Measurements from ENCODE around the gene PPP1R7. TPM values are rescaled to one million over a fixed set of nuclear protein-coding genes. Genes with fewer than 3 reads are reported as not detected.

Gene PPP1R7
- polyA plus RNA-seq, 1 of the 3 experiments (the other 2 are of a cell fraction) = 56.9 TPM

GRCh38 chr2:241108271-241109209 is 41.7 kb upstream of the PPP1R7 start:
- H3K9me2 ChIP-seq = no peaks in the 10 kb centered on the region

DNA sequence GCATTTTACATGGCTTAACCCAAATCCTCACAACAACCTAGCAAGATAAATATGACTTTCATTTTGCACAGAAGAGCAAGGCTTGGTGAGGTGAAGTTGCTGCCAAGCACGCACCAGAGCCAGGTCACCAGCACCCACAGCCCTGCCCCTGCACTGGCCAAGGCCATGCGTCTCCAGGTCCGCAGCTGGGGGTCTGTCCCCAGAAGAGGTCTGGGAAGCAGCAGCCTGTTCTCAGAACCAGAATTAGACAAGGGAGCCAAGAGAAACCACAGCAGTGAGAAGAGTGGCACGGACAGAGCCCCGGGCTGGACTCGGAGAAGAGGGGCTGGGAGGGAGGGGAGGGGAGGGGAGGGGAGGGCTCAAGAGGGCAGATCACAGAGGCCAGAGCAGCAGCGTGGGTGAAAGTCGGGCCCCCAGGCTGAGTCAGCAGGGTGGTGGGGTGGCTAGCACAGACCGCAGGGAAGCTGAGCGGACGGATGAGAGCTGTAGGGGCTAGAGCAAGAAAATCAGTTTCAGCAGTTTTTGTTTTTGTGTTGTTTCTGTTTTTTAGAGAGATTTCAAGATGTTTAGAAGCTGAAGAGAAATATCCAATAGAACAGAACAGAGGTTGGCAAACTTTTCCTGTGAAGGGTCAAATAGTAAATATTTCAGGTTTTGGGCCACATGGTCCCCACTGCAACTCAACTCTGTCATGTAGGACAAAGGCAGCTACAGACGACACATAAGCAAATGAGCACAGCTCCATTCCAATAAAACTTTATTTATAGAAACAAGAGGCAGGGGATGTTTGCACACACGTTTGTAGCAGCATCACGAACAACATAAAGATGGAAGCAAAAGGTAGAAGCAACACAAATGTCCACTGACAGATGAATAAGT is 40.8 kb upstream of the PPP1R7 start:
- 95% methylated on average over 14 of the region's 14 CpGs for WGBS (ENCODE audit: low lambda C conversion rate)
- POLR2A ChIA-PET = no interaction called here

More at GRCh38 chr2:241108271-241109209, 41.7 kb upstream of the PPP1R7 start:
- TF ChIP-seq JUND (IDR thresholded peaks at IDR 0.05) (no peak), SMC3 (IDR thresholded peaks at IDR 0.05; ENCODE audit: low read depth, low read length) (no peak)
- ChIA-PET CTCF (no interaction called here), POLR2A (no interaction called here)
- WGBS (ENCODE audit: low lambda C conversion rate) = 97% methylated on average over 29 of the region's 35 CpGs
- H3K9ac ChIP-seq = no peak overlapping the region
- no peak overlapping the region for H3K4me3 ChIP-seq (ENCODE audit: low read depth in 2 of 2, low read length in 1 of 2)
- no peak overlapping the region for H2AFZ ChIP-seq (ENCODE audit: low read depth)
- H3K27me3 ChIP-seq (ENCODE audit: insufficient read depth) = no peaks in the 10 kb centered on the region
- no peak overlapping the region for H3K27ac ChIP-seq (ENCODE audit: low read depth in 2 of 2, low read length in 1 of 2)
- H3K9me3 ChIP-seq = no peaks in the 10 kb centered on the region
- peaks cover 0 to 11% of the 10 kb centered on the region in 2 experiments for H3K36me3 ChIP-seq (replicated peaks in 1 of 2; ENCODE audit: control insufficient read depth in 1 of 2, insufficient read depth in 2 of 2, low read length in 1 of 2)
- no peaks in the 10 kb centered on the region for H4K20me1 ChIP-seq (ENCODE audit: insufficient read depth)
- H3K79me2 ChIP-seq (ENCODE audit: insufficient read depth) = peaks cover 4% of the 10 kb centered on the region; the same call in 1 of the 2 replicates
- no peaks in the 10 kb centered on the region for H3K4me1 ChIP-seq (ENCODE audit: control insufficient read depth in 1 of 2, insufficient read depth in 2 of 2, low read depth in 1 of 2, low read length in 1 of 2)
- H3K4me2 ChIP-seq = no peak overlapping the region
- DNase-seq = no peak
- no peaks in the 10 kb centered on the region for H3F3A ChIP-seq (replicated peaks; ENCODE audit: insufficient read depth)

More for the DNA sequence above, 40.8 kb upstream of the PPP1R7 start:
- Histone ChIP-seq H3K9me3 (no peaks in the 10 kb centered on the region), H3K9ac (no peak overlapping the region), H3K27me3 (ENCODE audit: insufficient read depth) (no peaks in the 10 kb centered on the region), H2AFZ (ENCODE audit: low read depth) (no peak overlapping the region), H3F3A (replicated peaks; ENCODE audit: insufficient read depth) (no peaks in the 10 kb centered on the region), H3K9me2 (no peaks in the 10 kb centered on the region), H3K4me3 (ENCODE audit: low read depth in 2 of 2, low read length in 1 of 2) (no peak overlapping the region), H3K4me2 (no peak overlapping the region), H3K79me2 (ENCODE audit: insufficient read depth) (no peaks in the 10 kb centered on the region), H3K27ac (ENCODE audit: low read depth in 2 of 2, low read length in 1 of 2) (no peak overlapping the region), H4K20me1 (ENCODE audit: insufficient read depth) (no peaks in the 10 kb centered on the region), H3K4me1 (ENCODE audit: control insufficient read depth in 1 of 2, insufficient read depth in 2 of 2, low read depth in 1 of 2, low read length in 1 of 2) (no peaks in the 10 kb centered on the region), H3K36me3 (replicated peaks in 1 of 2; ENCODE audit: control insufficient read depth in 1 of 2, insufficient read depth in 2 of 2, low read length in 1 of 2) (peaks cover 0 to 16% of the 10 kb centered on the region in 2 experiments)
- no peak for TF ChIP-seq YY1 (IDR thresholded peaks at IDR 0.05; ENCODE audit: low read depth)
- TF ChIP-seq, protein P1, sequence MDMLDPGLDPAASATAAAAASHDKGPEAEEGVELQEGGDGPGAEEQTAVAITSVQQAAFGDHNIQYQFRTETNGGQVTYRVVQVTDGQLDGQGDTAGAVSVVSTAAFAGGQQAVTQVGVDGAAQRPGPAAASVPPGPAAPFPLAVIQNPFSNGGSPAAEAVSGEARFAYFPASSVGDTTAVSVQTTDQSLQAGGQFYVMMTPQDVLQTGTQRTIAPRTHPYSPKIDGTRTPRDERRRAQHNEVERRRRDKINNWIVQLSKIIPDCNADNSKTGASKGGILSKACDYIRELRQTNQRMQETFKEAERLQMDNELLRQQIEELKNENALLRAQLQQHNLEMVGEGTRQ (IDR thresholded peaks at IDR 0.05; ENCODE audit: borderline replicate concordance, low read depth, low read length) = no peak
- no peak for TF ChIP-seq SMC3 (IDR thresholded peaks at IDR 0.05; ENCODE audit: low read depth, low read length)
- TF ChIP-seq, protein P2, sequence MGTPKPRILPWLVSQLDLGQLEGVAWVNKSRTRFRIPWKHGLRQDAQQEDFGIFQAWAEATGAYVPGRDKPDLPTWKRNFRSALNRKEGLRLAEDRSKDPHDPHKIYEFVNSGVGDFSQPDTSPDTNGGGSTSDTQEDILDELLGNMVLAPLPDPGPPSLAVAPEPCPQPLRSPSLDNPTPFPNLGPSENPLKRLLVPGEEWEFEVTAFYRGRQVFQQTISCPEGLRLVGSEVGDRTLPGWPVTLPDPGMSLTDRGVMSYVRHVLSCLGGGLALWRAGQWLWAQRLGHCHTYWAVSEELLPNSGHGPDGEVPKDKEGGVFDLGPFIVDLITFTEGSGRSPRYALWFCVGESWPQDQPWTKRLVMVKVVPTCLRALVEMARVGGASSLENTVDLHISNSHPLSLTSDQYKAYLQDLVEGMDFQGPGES (IDR thresholded peaks at IDR 0.05; ENCODE audit: low read depth, low read length) = no peak
- TF ChIP-seq, protein P3, sequence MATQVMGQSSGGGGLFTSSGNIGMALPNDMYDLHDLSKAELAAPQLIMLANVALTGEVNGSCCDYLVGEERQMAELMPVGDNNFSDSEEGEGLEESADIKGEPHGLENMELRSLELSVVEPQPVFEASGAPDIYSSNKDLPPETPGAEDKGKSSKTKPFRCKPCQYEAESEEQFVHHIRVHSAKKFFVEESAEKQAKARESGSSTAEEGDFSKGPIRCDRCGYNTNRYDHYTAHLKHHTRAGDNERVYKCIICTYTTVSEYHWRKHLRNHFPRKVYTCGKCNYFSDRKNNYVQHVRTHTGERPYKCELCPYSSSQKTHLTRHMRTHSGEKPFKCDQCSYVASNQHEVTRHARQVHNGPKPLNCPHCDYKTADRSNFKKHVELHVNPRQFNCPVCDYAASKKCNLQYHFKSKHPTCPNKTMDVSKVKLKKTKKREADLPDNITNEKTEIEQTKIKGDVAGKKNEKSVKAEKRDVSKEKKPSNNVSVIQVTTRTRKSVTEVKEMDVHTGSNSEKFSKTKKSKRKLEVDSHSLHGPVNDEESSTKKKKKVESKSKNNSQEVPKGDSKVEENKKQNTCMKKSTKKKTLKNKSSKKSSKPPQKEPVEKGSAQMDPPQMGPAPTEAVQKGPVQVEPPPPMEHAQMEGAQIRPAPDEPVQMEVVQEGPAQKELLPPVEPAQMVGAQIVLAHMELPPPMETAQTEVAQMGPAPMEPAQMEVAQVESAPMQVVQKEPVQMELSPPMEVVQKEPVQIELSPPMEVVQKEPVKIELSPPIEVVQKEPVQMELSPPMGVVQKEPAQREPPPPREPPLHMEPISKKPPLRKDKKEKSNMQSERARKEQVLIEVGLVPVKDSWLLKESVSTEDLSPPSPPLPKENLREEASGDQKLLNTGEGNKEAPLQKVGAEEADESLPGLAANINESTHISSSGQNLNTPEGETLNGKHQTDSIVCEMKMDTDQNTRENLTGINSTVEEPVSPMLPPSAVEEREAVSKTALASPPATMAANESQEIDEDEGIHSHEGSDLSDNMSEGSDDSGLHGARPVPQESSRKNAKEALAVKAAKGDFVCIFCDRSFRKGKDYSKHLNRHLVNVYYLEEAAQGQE (IDR thresholded peaks at IDR 0.05; ENCODE audit: low read depth, low read length) = no peak
- CTCF ChIA-PET = no interaction called here
- no peak for DNase-seq
